ENCODE data around the gene PIK3AP1. TPM values are rescaled to one million over a fixed set of nuclear protein-coding genes. Genes with fewer than 3 reads are reported as not detected.

Gene PIK3AP1
- total and polyA plus RNA-seq, 7 donors, result 6.1 to 22.0 (median 10.0) TPM

- 83 to 89% methylated on average over 12 of the region's 12 CpGs for WGBS, 2 donors
- H3K27me3 ChIP-seq, result no peaks in the 10 kb centered on the region
- no peak for DNase-seq
- no peaks in the 10 kb centered on the region for H3K9me3 ChIP-seq
- intact Hi-C loops (cut with DNase I), result no loop called here
- no peaks in the 10 kb centered on the region for H3K36me3 ChIP-seq
- no peak overlapping the region for H3K27ac ChIP-seq
- no peak overlapping the region for H3K4me3 ChIP-seq
- no peaks in the 10 kb centered on the region for H3K4me1 ChIP-seq
- no peak for TF ChIP-seq POLR2AphosphoS5 (IDR thresholded peaks at IDR 0.05)
- TF ChIP-seq POLR2A (IDR thresholded peaks at IDR 0.05), result no peak
- no peak for TF ChIP-seq EP300 (IDR thresholded peaks at IDR 0.05)
- TF ChIP-seq CTCF (IDR thresholded peaks at IDR 0.05), result no peak
Measured at GRCh38 chr10:96641396-96642295, 78.7 kb downstream of the PIK3AP1 start.

GRCh38 chr10:96639899-96640298 lies 80.4 kb downstream of the PIK3AP1 start:
- no peak overlapping the region for H3K27ac ChIP-seq
- H3K4me3 ChIP-seq, result no peak overlapping the region
- TF ChIP-seq POLR2AphosphoS5 (IDR thresholded peaks at IDR 0.05) (no peak), EP300 (IDR thresholded peaks at IDR 0.05) (no peak), POLR2A (IDR thresholded peaks at IDR 0.05) (no peak), CTCF (IDR thresholded peaks at IDR 0.05) (no peak)
- no peaks in the 10 kb centered on the region for H3K27me3 ChIP-seq
- no peak for DNase-seq
- H3K4me1 ChIP-seq, result no peaks in the 10 kb centered on the region
- H3K9me3 ChIP-seq, result no peaks in the 10 kb centered on the region
- intact Hi-C loops (cut with DNase I), result no loop called here
- H3K36me3 ChIP-seq, result no peaks in the 10 kb centered on the region
- WGBS, 2 donors, result 89% methylated on average over 4 of the region's 4 CpGs

GRCh38 chr10:96638696-96639095 lies 81.6 kb downstream of the PIK3AP1 start:
- DNase-seq, result no peak
- H3K27me3 ChIP-seq, result no peaks in the 10 kb centered on the region
- H3K9me3 ChIP-seq, result no peaks in the 10 kb centered on the region
- whole genome bisulfite sequencing, 2 donors, result 86 to 92% methylated on average over 6 of the region's 6 CpGs
- H3K4me3 ChIP-seq, result no peak overlapping the region
- TF ChIP-seq POLR2A (IDR thresholded peaks at IDR 0.05) (no peak), POLR2AphosphoS5 (IDR thresholded peaks at IDR 0.05) (no peak), EP300 (IDR thresholded peaks at IDR 0.05) (no peak), CTCF (IDR thresholded peaks at IDR 0.05) (no peak)
- intact Hi-C loops (cut with DNase I), result no loop called here
- no peaks in the 10 kb centered on the region for H3K36me3 ChIP-seq
- H3K4me1 ChIP-seq, result no peaks in the 10 kb centered on the region
- H3K27ac ChIP-seq, result no peak overlapping the region

GRCh38 chr10:96638120-96638519 lies 82.2 kb downstream of the PIK3AP1 start:
- Histone ChIP-seq H3K4me1 (no peaks in the 10 kb centered on the region), H3K4me3 (no peak overlapping the region), H3K27ac (no peak overlapping the region), H3K36me3 (no peaks in the 10 kb centered on the region), H3K9me3 (no peaks in the 10 kb centered on the region), H3K27me3 (no peaks in the 10 kb centered on the region)
- intact Hi-C loops (cut with DNase I), result no loop called here
- 88 to 89% methylated on average over 3 of the region's 3 CpGs for WGBS, 2 donors
- TF ChIP-seq CTCF (IDR thresholded peaks at IDR 0.05) (no peak), POLR2A (IDR thresholded peaks at IDR 0.05) (no peak), EP300 (IDR thresholded peaks at IDR 0.05) (no peak), POLR2AphosphoS5 (IDR thresholded peaks at IDR 0.05) (no peak)
- no peak for DNase-seq
